Liver (tissue), 9 donors: Measurements from ENCODE around the gene EXOC3. TPM values are rescaled to one million over a fixed set of nuclear protein-coding genes. Genes with fewer than 3 reads are reported as not detected.
"Not testable (repeated sequence)": the region's sequence is repeated elsewhere in the genome, so short reads cannot be mapped to it uniquely, and the experiment has no call there.

Source experiments
- DNase-seq: peaks from one replicate; pipeline ENCODE4 v3.0.0-alpha.2; 2017; ENCODE audit warnings: low spot score
- H3K27ac ChIP-seq, 2 donors: one replicate each; pipeline ENCODE4 v1.7.0; 2013; ENCODE audit warnings: inconsistent platforms in 2 of 2, low read length in 2 of 2, control low read depth in 1 of 2, low read depth in 1 of 2, mild to moderate bottlenecking in 1 of 2
- H3K27me3 ChIP-seq, 4 donors: one replicate each; pipeline versions ENCODE4 v1.6.1 to v1.7.0; 2013; ENCODE audit warnings: low read length in 3 of 4, inconsistent platforms in 1 of 4, mild to moderate bottlenecking in 1 of 4, moderate library complexity in 1 of 4; ENCODE audit not compliant: control insufficient read depth in 4 of 4, insufficient read depth in 4 of 4
- H3K36me3 ChIP-seq, 4 donors: one replicate each; pipeline versions ENCODE4 v1.6.1 to v1.7.0; 2013; ENCODE audit warnings: low read length in 3 of 4, mild to moderate bottlenecking in 3 of 4, low read depth in 1 of 4, moderate library complexity in 1 of 4; ENCODE audit not compliant: control insufficient read depth in 4 of 4, insufficient read depth in 3 of 4
- H3K4me1 ChIP-seq, 4 donors: one replicate each; pipeline versions ENCODE4 v1.6.1 to v1.7.0; 2013; ENCODE audit warnings: low read length in 3 of 4, mild to moderate bottlenecking in 3 of 4, moderate library complexity in 1 of 4; ENCODE audit not compliant: control insufficient read depth in 4 of 4, insufficient read depth in 4 of 4
- H3K4me3 ChIP-seq, 3 donors: one replicate each; pipeline versions ENCODE4 v1.6.1 to v1.7.0; 2013; ENCODE audit warnings: low read length in 3 of 3, control low read depth in 1 of 3, low read depth in 1 of 3, mild to moderate bottlenecking in 1 of 3
- H3K9ac ChIP-seq, 2 donors: one replicate each; pipeline ENCODE4 v1.7.0; 2013; ENCODE audit warnings: low read length in 2 of 2, mild to moderate bottlenecking in 2 of 2, moderate library complexity in 2 of 2, control low read depth in 1 of 2, low read depth in 1 of 2
- H3K9me3 ChIP-seq, 4 donors: one replicate each; pipeline versions ENCODE4 v1.6.1 to v1.7.0; 2013; ENCODE audit warnings: low read length in 3 of 4; ENCODE audit not compliant: control insufficient read depth in 4 of 4
- FOXA2 ChIP-seq: IDR thresholded peaks from 2 replicates; pipeline ENCODE4 v1.6.1; 2016; ENCODE audit warnings: antibody characterized with exemption
- GABPA ChIP-seq, 2 donors: IDR thresholded peaks in 1 of 2; conservative IDR thresholded peaks in 1 of 2; 2 replicates each; pipeline ENCODE4 v1.6.1; 2016; ENCODE audit warnings: antibody characterized with exemption in 2 of 2, mild to moderate bottlenecking in 1 of 2, moderate library complexity in 1 of 2
- HNF4A ChIP-seq, 2 donors: conservative IDR thresholded peaks; 2 replicates each; pipeline ENCODE4 v1.6.1; 2016; ENCODE audit warnings: antibody characterized with exemption in 2 of 2, mild to moderate bottlenecking in 2 of 2
- HNF4G ChIP-seq: IDR thresholded peaks from 2 replicates; pipeline ENCODE4 v1.6.1; 2016; ENCODE audit warnings: antibody characterized with exemption
- JUND ChIP-seq, 2 donors: IDR thresholded peaks; 2 replicates each; pipeline ENCODE4 v1.6.1; 2016; ENCODE audit warnings: antibody characterized with exemption in 2 of 2
- NR2F2 ChIP-seq: IDR thresholded peaks from 2 replicates; pipeline ENCODE4 v1.6.1; 2016; ENCODE audit warnings: antibody characterized with exemption
- RAD21 ChIP-seq, 2 donors: IDR thresholded peaks; 2 replicates each; pipeline ENCODE4 v1.6.1; 2016; ENCODE audit warnings: antibody characterized with exemption in 2 of 2, mild to moderate bottlenecking in 2 of 2
- RXRA ChIP-seq, 2 donors: IDR thresholded peaks; 2 replicates each; pipeline ENCODE4 v1.6.1; 2017 to 2018; ENCODE audit warnings: antibody characterized with exemption in 2 of 2, mild to moderate bottlenecking in 1 of 2
- SP1 ChIP-seq: IDR thresholded peaks from 2 replicates; pipeline ENCODE4 v1.6.1; 2018; ENCODE audit warnings: antibody characterized with exemption, mild to moderate bottlenecking
- TAF1 ChIP-seq: conservative IDR thresholded peaks from 2 replicates; pipeline ENCODE4 v1.6.1; 2016; ENCODE audit warnings: antibody characterized with exemption, mild to moderate bottlenecking
- YY1 ChIP-seq: IDR thresholded peaks from 2 replicates; pipeline ENCODE4 v1.6.1; 2016; ENCODE audit warnings: antibody characterized with exemption, mild to moderate bottlenecking
- WGBS: extraction: QIAGEN DNeasy Blood & Tissue Kit; methylation state at CpG from one replicate; pipeline ENCODE4 v1.1.7; 2013; 5-methylcytosine and 5-hydroxymethylcytosine counted together
- polyA plus RNA-seq, 2 donors: library from polyadenylated mRNA; stranded (reverse) in 1 of 2; unstranded in 1 of 2; fragments of 200-250 nt in 1 of 2; fragments of >200 nt in 1 of 2; fragmentation: Nextera tagmentation in 1 of 2; extraction: Ambion mirVana in 1 of 2; gene quantifications; one replicate each; pipeline versions ENCODE4 v1.2.1 to v1.2.3, GENCODE V29; 2013 to 2015
- total RNA-seq, 2 donors: library from RNA; depleted of rRNA; stranded (reverse); fragments of >200 nt; gene quantifications; one replicate each; pipeline ENCODE4 v1.2.3, GENCODE V29; 2014
- TF ChIP-seq, protein P1 (sequence below): fragments of 150-350 bp; IDR thresholded peaks from 2 replicates; pipeline ENCODE4 v1.5.1; 2017; ENCODE audit warnings: improper control_type of control experiment, low read depth, low read length; ENCODE audit not compliant: missing input control
- TF ChIP-seq, protein P2 (sequence below): IDR thresholded peaks from 2 replicates; pipeline ENCODE4 v1.6.1; 2016; ENCODE audit warnings: antibody characterized with exemption, mild to moderate bottlenecking
- TF ChIP-seq, protein P3 (sequence below): IDR thresholded peaks from 2 replicates; pipeline ENCODE4 v1.6.1; 2016; ENCODE audit warnings: antibody characterized with exemption
- TF ChIP-seq, protein P4 (sequence below): IDR thresholded peaks from 2 replicates; pipeline ENCODE4 v1.6.1; 2016; ENCODE audit warnings: antibody characterized with exemption
- TF ChIP-seq, protein P5 (sequence below): IDR thresholded peaks from 2 replicates; pipeline ENCODE4 v1.6.1; 2016; ENCODE audit warnings: antibody characterized with exemption
- donor health status: healthy.
- donor health status: healthy.
- donor health status: healthy.
- donor health status: healthy.
- donor health status: healthy.

Gene EXOC3
- total and polyA plus RNA-seq, 4 donors: 12.4 to 23.9 (median 18.5) TPM

DNA sequence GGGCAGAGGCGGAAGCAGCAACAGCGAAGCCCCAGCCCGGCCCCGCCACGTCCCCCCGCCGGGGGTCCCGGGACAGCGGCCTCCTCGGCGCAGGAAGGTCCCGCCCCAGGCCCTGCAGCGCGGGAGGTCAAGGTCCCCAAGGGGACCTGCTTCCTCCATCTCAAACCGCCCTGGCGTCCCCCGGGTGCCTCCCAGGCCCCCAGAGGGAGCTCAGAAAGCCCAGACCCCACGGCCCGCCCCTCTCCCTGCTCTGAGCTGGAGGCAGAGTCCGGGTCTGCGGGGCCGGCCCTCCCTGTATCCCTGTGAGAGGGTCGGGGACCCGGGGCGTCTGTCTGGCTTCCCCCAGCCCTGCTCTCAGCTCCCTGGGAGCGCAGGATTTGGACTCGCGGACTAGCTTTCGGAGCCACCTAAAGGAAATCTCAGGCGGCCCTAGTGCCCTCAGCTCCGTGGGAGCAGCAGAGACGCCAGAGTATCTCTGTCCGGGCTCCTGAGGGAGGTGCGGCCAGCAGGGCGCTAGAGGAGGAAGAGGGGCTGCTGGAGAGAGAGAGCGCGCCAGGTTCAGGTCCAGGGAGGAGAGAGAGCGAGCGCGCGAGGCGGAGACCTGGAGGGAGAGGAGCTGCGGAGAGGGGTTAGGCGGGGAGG, 30.7 kb downstream of the EXOC3 start:
- DNase-seq: peak; percentile 48
- Histone ChIP-seq H3K27me3 (peaks cover 0 to 4% (median 0%) of the 10 kb centered on the region in 4 donors), H3K27ac (peak overlapping the region; percentile 7 to 64), H3K4me1 (peaks cover 13 to 29% (median 20%) of the 10 kb centered on the region in 4 donors), H3K9ac (peak overlapping the region; percentile 13 to 23), H3K36me3 (peaks cover 0 to 3% (median under 1%) of the 10 kb centered on the region in 4 donors), H3K9me3 (no peaks in the 10 kb centered on the region), H3K4me3 (peak overlapping the region; percentile 55 to 91 (median 79))
- TF ChIP-seq, protein P1, sequence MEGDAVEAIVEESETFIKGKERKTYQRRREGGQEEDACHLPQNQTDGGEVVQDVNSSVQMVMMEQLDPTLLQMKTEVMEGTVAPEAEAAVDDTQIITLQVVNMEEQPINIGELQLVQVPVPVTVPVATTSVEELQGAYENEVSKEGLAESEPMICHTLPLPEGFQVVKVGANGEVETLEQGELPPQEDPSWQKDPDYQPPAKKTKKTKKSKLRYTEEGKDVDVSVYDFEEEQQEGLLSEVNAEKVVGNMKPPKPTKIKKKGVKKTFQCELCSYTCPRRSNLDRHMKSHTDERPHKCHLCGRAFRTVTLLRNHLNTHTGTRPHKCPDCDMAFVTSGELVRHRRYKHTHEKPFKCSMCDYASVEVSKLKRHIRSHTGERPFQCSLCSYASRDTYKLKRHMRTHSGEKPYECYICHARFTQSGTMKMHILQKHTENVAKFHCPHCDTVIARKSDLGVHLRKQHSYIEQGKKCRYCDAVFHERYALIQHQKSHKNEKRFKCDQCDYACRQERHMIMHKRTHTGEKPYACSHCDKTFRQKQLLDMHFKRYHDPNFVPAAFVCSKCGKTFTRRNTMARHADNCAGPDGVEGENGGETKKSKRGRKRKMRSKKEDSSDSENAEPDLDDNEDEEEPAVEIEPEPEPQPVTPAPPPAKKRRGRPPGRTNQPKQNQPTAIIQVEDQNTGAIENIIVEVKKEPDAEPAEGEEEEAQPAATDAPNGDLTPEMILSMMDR: no peak
- TF ChIP-seq HNF4A (conservative IDR thresholded peaks at IDR 0.05): no peak
- TF ChIP-seq, protein P2, sequence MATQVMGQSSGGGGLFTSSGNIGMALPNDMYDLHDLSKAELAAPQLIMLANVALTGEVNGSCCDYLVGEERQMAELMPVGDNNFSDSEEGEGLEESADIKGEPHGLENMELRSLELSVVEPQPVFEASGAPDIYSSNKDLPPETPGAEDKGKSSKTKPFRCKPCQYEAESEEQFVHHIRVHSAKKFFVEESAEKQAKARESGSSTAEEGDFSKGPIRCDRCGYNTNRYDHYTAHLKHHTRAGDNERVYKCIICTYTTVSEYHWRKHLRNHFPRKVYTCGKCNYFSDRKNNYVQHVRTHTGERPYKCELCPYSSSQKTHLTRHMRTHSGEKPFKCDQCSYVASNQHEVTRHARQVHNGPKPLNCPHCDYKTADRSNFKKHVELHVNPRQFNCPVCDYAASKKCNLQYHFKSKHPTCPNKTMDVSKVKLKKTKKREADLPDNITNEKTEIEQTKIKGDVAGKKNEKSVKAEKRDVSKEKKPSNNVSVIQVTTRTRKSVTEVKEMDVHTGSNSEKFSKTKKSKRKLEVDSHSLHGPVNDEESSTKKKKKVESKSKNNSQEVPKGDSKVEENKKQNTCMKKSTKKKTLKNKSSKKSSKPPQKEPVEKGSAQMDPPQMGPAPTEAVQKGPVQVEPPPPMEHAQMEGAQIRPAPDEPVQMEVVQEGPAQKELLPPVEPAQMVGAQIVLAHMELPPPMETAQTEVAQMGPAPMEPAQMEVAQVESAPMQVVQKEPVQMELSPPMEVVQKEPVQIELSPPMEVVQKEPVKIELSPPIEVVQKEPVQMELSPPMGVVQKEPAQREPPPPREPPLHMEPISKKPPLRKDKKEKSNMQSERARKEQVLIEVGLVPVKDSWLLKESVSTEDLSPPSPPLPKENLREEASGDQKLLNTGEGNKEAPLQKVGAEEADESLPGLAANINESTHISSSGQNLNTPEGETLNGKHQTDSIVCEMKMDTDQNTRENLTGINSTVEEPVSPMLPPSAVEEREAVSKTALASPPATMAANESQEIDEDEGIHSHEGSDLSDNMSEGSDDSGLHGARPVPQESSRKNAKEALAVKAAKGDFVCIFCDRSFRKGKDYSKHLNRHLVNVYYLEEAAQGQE: no peak
- TF ChIP-seq SP1: no peak
- no peak for TF ChIP-seq YY1
- TF ChIP-seq HNF4G: no peak
- no peak for TF ChIP-seq FOXA2
- TF ChIP-seq, protein P3, sequence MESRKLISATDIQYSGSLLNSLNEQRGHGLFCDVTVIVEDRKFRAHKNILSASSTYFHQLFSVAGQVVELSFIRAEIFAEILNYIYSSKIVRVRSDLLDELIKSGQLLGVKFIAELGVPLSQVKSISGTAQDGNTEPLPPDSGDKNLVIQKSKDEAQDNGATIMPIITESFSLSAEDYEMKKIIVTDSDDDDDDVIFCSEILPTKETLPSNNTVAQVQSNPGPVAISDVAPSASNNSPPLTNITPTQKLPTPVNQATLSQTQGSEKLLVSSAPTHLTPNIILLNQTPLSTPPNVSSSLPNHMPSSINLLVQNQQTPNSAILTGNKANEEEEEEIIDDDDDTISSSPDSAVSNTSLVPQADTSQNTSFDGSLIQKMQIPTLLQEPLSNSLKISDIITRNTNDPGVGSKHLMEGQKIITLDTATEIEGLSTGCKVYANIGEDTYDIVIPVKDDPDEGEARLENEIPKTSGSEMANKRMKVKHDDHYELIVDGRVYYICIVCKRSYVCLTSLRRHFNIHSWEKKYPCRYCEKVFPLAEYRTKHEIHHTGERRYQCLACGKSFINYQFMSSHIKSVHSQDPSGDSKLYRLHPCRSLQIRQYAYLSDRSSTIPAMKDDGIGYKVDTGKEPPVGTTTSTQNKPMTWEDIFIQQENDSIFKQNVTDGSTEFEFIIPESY: no peak
- TF ChIP-seq, protein P4, sequence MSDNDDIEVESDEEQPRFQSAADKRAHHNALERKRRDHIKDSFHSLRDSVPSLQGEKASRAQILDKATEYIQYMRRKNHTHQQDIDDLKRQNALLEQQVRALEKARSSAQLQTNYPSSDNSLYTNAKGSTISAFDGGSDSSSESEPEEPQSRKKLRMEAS: no peak
- TF ChIP-seq JUND (IDR thresholded peaks at IDR 0.05): no peak
- no peak for TF ChIP-seq RXRA (IDR thresholded peaks at IDR 0.05)
- TF ChIP-seq, protein P5, sequence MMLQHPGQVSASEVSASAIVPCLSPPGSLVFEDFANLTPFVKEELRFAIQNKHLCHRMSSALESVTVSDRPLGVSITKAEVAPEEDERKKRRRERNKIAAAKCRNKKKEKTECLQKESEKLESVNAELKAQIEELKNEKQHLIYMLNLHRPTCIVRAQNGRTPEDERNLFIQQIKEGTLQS: no peak
- no peak for TF ChIP-seq RAD21 (IDR thresholded peaks at IDR 0.05)
- TF ChIP-seq NR2F2: no peak
- no peak for TF ChIP-seq TAF1
- TF ChIP-seq GABPA (IDR thresholded peaks at IDR 0.05 in 1 of 2, conservative IDR thresholded peaks at IDR 0.05 in 1 of 2): no peak
- 1% methylated on average over 44 of the region's 44 CpGs for WGBS

DNA sequence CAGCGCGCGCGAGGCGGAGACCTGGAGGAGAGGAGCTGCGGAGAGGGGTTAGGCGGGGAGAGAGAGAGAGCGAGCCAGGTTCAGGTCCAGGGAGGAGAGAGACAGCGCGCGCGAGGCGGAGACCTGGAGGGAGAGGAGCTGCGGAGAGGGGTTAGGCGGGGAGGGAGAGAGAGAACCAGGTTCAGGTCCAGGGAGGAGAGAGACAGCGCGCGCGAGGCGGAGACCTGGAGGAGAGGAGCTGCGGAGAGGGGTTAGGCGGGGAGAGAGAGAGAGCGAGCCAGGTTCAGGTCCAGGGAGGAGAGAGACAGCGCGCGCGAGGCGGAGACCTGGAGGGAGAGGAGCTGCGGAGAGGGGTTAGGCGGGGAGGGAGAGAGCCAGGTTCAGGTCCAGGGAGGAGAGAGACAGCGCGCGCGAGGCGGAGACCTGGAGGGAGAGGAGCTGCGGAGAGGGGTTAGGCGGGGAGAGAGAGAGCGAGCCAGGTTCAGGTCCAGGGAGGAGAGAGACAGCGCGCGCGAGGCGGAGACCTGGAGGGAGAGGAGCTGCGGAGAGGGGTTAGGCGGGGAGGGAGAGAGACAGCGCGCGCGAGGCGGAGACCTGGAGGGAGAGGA, 31.4 kb downstream of the EXOC3 start:
- H3K4me1 ChIP-seq: peaks cover 13 to 29% (median 20%) of the 10 kb centered on the region in 4 donors
- not testable (repeated sequence) for H3K9ac ChIP-seq, H3K27ac ChIP-seq, H3K36me3 ChIP-seq, DNase-seq, H3K9me3 ChIP-seq, H3K27me3 ChIP-seq
- under 1% methylated on average over 25 of the region's 50 CpGs for WGBS
- peak overlapping the region in 1 of 3 donors; percentile 91 for H3K4me3 ChIP-seq
